GM18873 (cell line): ENCODE measurements around the gene SH2D4B.

Source experiments
- ATAC-seq: cut with Tn5 transposase; IDR thresholded peaks from one replicate; pipeline ENCODE4 v1.9.1; 2021; ENCODE audit warnings: mild to moderate bottlenecking, moderate library complexity, moderate number of reproducible peaks; ENCODE audit not compliant: unreplicated experiment, low FRiP score

Gene SH2D4B

GRCh38 chr10:80537736-80538480, at the start of gene SH2D4B:
Gene SH2D4B, plus strand, starts transcription at chr10:80537902. Its CDS starts 430 bp downstream, at chr10:80538332.
- no peak for ATAC-seq

- no peak for ATAC-seq
Measured at GRCh38 chr10:80488539-80489066, 49.1 kb upstream of the SH2D4B start.

- no peak for ATAC-seq
Measured at GRCh38 chr10:80489371-80490112, 48.2 kb upstream of the SH2D4B start.

- no peak for ATAC-seq
Measured at GRCh38 chr10:80491251-80492102, 46.2 kb upstream of the SH2D4B start.

GRCh38 chr10:80492848-80493521, 44.7 kb upstream of the SH2D4B start:
- ATAC-seq: no peak

GRCh38 chr10:80493522-80494051, 44.1 kb upstream of the SH2D4B start:
- no peak for ATAC-seq

- ATAC-seq: no peak
Measured at GRCh38 chr10:80496555-80497172, 41.0 kb upstream of the SH2D4B start.

- ATAC-seq: no peak
Measured at GRCh38 chr10:80497187-80498077, 40.3 kb upstream of the SH2D4B start.

- no peak for ATAC-seq
Measured at GRCh38 chr10:80498078-80498832, 39.4 kb upstream of the SH2D4B start.

- no peak for ATAC-seq
Measured at GRCh38 chr10:80498833-80499741, 38.6 kb upstream of the SH2D4B start.

- ATAC-seq: no peak
Measured at GRCh38 chr10:80500572-80501380, 36.9 kb upstream of the SH2D4B start.

- ATAC-seq: no peak
Measured at GRCh38 chr10:80501381-80501912, 36.3 kb upstream of the SH2D4B start.

GRCh38 chr10:80501913-80502521, 35.7 kb upstream of the SH2D4B start:
- no peak for ATAC-seq

- ATAC-seq: no peak
Measured at GRCh38 chr10:80502621-80503583, 34.8 kb upstream of the SH2D4B start.
